GM18526 (cell line): ENCODE measurements around the gene ARHGAP4.
A peak's percentile ranks its signal among the peaks of the same experiment; 100 is the strongest.

ENCODE experiments used
- POLR2A ChIP-seq: IDR thresholded peaks from 3 replicates; pipeline ENCODE4 v1.6.1; 2011; ENCODE audit not compliant: insufficient read length; ENCODE audit errors: extremely low read depth

ARHGAP4 gene

GRCh38 chrX:153925739-153926551 lies at the start of gene ARHGAP4:
ARHGAP4 (minus strand) TSS chrX:153926264; CDS start chrX:153926202, 62 bp downstream.
- TF ChIP-seq POLR2A, result peak; percentile 14

GRCh38 chrX:153974726-153975286 lies 48.7 kb upstream of the ARHGAP4 start:
- no peak for TF ChIP-seq POLR2A

GRCh38 chrX:153974003-153974725 lies 48.1 kb upstream of the ARHGAP4 start:
- TF ChIP-seq POLR2A, result no peak

GRCh38 chrX:153973127-153974002 lies 47.3 kb upstream of the ARHGAP4 start:
- TF ChIP-seq POLR2A, result peak; percentile 23

- peak; percentile 62 for TF ChIP-seq POLR2A
Measured at GRCh38 chrX:153972368-153973126, 46.5 kb upstream of the ARHGAP4 start, which contains the start of gene TMEM187. TMEM187 (plus strand) TSS chrX:153972754; CDS start chrX:153982063, 9,309 bp downstream.

GRCh38 chrX:153971450-153972367 lies 45.6 kb upstream of the ARHGAP4 start, which contains the start of gene HCFC1:
HCFC1 (minus strand) TSS chrX:153971818; CDS start chrX:153970840, 978 bp downstream.
- peak; percentile 37 for TF ChIP-seq POLR2A

- peak; percentile 39 for TF ChIP-seq POLR2A
Measured at GRCh38 chrX:153971124-153971449, 45.0 kb upstream of the ARHGAP4 start.

GRCh38 chrX:153970357-153971123 lies 44.5 kb upstream of the ARHGAP4 start:
- TF ChIP-seq POLR2A, result no peak

GRCh38 chrX:153969904-153970356 lies 43.9 kb upstream of the ARHGAP4 start:
- TF ChIP-seq POLR2A, result no peak

- TF ChIP-seq POLR2A, result no peak
Measured at GRCh38 chrX:153969125-153969903, 43.2 kb upstream of the ARHGAP4 start.

GRCh38 chrX:153968754-153969124 lies 42.7 kb upstream of the ARHGAP4 start:
- TF ChIP-seq POLR2A, result no peak

- no peak for TF ChIP-seq POLR2A
Measured at GRCh38 chrX:153968255-153968654, 42.2 kb upstream of the ARHGAP4 start.
